Tibial artery (tissue), 4 donors: ENCODE data around the gene GABRG3.

Experiments
- DNase-seq, 2 donors: peaks; one replicate each; pipeline ENCODE4 v3.0.0-alpha.2; 2019
- H3K27ac ChIP-seq, 2 donors: fragments of 200-600 bp; sonication (generic) in 1 of 2; 1 replicate in 1 of 2; 2 replicates in 1 of 2; pipeline ENCODE4 v1.5.1; 2018 to 2019; ENCODE audit warnings: mild to moderate bottlenecking in 1 of 2
- H3K27me3 ChIP-seq, 2 donors: fragments of 200-600 bp; sonication (generic) in 1 of 2; one replicate each; pipeline versions ENCODE4 v1.5.1 to v1.6.0; 2016 to 2019
- H3K36me3 ChIP-seq, 3 donors: fragments of 200-600 bp; sonication (generic) in 2 of 3; one replicate each; pipeline ENCODE4 v1.5.1; 2016 to 2019; ENCODE audit warnings: mild to moderate bottlenecking in 2 of 3
- H3K4me1 ChIP-seq, 4 donors: fragments of 200-600 bp; sonication (generic) in 2 of 4; 1 replicate in 3 of 4; 2 replicates in 1 of 4; pipeline ENCODE4 v1.5.1; 2016 to 2019
- H3K4me3 ChIP-seq, 2 donors: fragments of 200-600 bp; sonication (generic) in 1 of 2; 1 replicate in 1 of 2; 2 replicates in 1 of 2; pipeline ENCODE4 v1.5.1; 2018 to 2019; ENCODE audit warnings: mild to moderate bottlenecking in 2 of 2
- H3K9me3 ChIP-seq, 3 donors: fragments of 200-600 bp; sonication (generic) in 1 of 3; one replicate each; pipeline ENCODE4 v1.5.1; 2016 to 2019
- CTCF ChIP-seq, 2 experiments: fragments of 200-600 bp in 1 of 2; fragments of 450-650 bp in 1 of 2; IDR thresholded peaks; one replicate each; pipeline ENCODE4 v1.5.1; 2017 to 2019; ENCODE audit warnings: antibody characterized with exemption in 2 of 2, mild to moderate bottlenecking in 1 of 2, moderate library complexity in 1 of 2
- intact Hi-C: fragments of 100-400 bp; cut with DNase I; formaldehyde crosslinking; loops from one replicate; pipeline ENCODE4 v1.15.0; 2023; ENCODE audit warnings: low total_unique reads

Gene GABRG3

GRCh38 chr15:27498700-27499099, 527.7 kb downstream of the GABRG3 start:
- Histone ChIP-seq H3K4me3 (no peak overlapping the region), H3K4me1 (no peaks in the 10 kb centered on the region), H3K36me3 (no peaks in the 10 kb centered on the region), H3K9me3 (no peaks in the 10 kb centered on the region), H3K27me3 (no peaks in the 10 kb centered on the region), H3K27ac (no peak overlapping the region)
- intact Hi-C loops: no loop called here
- DNase-seq: no peak
- TF ChIP-seq CTCF (IDR thresholded peaks at IDR 0.05): no peak

- H3K9me3 ChIP-seq: no peaks in the 10 kb centered on the region
- H3K36me3 ChIP-seq: no peaks in the 10 kb centered on the region
- no peaks in the 10 kb centered on the region for H3K4me1 ChIP-seq
- no peaks in the 10 kb centered on the region for H3K27me3 ChIP-seq
- no peak for DNase-seq
- H3K4me3 ChIP-seq: no peak overlapping the region
- H3K27ac ChIP-seq: no peak overlapping the region
- no peak for TF ChIP-seq CTCF (IDR thresholded peaks at IDR 0.05)
- intact Hi-C loops: no loop called here
Measured at GRCh38 chr15:27499191-27499590, 528.2 kb downstream of the GABRG3 start.

- DNase-seq: no peak
- H3K36me3 ChIP-seq: no peaks in the 10 kb centered on the region
- no peak overlapping the region for H3K27ac ChIP-seq
- H3K4me3 ChIP-seq: no peak overlapping the region
- no peaks in the 10 kb centered on the region for H3K4me1 ChIP-seq
- H3K27me3 ChIP-seq: no peaks in the 10 kb centered on the region
- TF ChIP-seq CTCF (IDR thresholded peaks at IDR 0.05): no peak
- intact Hi-C loops: no loop called here
- no peaks in the 10 kb centered on the region for H3K9me3 ChIP-seq
Measured at GRCh38 chr15:27499719-27500118, 528.7 kb downstream of the GABRG3 start.

GRCh38 chr15:27500206-27500605, 529.2 kb downstream of the GABRG3 start:
- Histone ChIP-seq H3K27ac (no peak overlapping the region), H3K4me3 (no peak overlapping the region), H3K4me1 (no peaks in the 10 kb centered on the region), H3K27me3 (no peaks in the 10 kb centered on the region), H3K9me3 (no peaks in the 10 kb centered on the region), H3K36me3 (no peaks in the 10 kb centered on the region)
- TF ChIP-seq CTCF (IDR thresholded peaks at IDR 0.05): no peak
- no peak for DNase-seq
- intact Hi-C loops: no loop called here

GRCh38 chr15:27506752-27507151, 535.8 kb downstream of the GABRG3 start:
- no peaks in the 10 kb centered on the region for H3K36me3 ChIP-seq
- H3K4me1 ChIP-seq: no peaks in the 10 kb centered on the region
- no peaks in the 10 kb centered on the region for H3K27me3 ChIP-seq
- no peak for TF ChIP-seq CTCF (IDR thresholded peaks at IDR 0.05)
- H3K27ac ChIP-seq: no peak overlapping the region
- no peak overlapping the region for H3K4me3 ChIP-seq
- DNase-seq: no peak
- H3K9me3 ChIP-seq: peaks cover 0 to 6% (median 0%) of the 10 kb centered on the region in 3 donors
- intact Hi-C loops: no loop called here

- TF ChIP-seq CTCF (IDR thresholded peaks at IDR 0.05): no peak
- intact Hi-C loops: no loop called here
Measured at GRCh38 chr15:27509014-27509413, 538.0 kb downstream of the GABRG3 start.

More at GRCh38 chr15:27509014-27509413, 538.0 kb downstream of the GABRG3 start:
- no peak overlapping the region for H3K27ac ChIP-seq
- peaks cover 0 to 6% (median 0%) of the 10 kb centered on the region in 3 donors for H3K9me3 ChIP-seq
- H3K27me3 ChIP-seq: no peaks in the 10 kb centered on the region
- DNase-seq: no peak
- H3K4me3 ChIP-seq: no peak overlapping the region
- no peaks in the 10 kb centered on the region for H3K4me1 ChIP-seq
- H3K36me3 ChIP-seq: no peaks in the 10 kb centered on the region
